Effector memory CD4-positive, alpha-beta T cell (primary cell): Measurements from ENCODE around the gene WFDC11.

Experiments
- DNase-seq, 3 donors: peaks; one replicate each; pipeline ENCODE4 v3.0.0-alpha.2; 2020
- H3K27ac ChIP-seq: 2 replicates; pipeline ENCODE4 v1.7.0; 2013; ENCODE audit warnings: mild to moderate bottlenecking, low read length, moderate library complexity; ENCODE audit not compliant: insufficient read depth, poor library complexity, severe bottlenecking
- H3K27me3 ChIP-seq: replicated peaks from 2 replicates; pipeline ENCODE4 v1.7.0; 2013; ENCODE audit warnings: mild to moderate bottlenecking, low read length; ENCODE audit not compliant: insufficient read depth, control insufficient read depth, poor library complexity, severe bottlenecking
- H3K36me3 ChIP-seq: 2 replicates; pipeline ENCODE4 v1.7.0; 2013; ENCODE audit warnings: mild to moderate bottlenecking, low read length, moderate library complexity; ENCODE audit not compliant: control insufficient read depth, insufficient read depth
- H3K4me1 ChIP-seq: 2 replicates; pipeline ENCODE4 v1.7.0; 2013; ENCODE audit warnings: low read length, mild to moderate bottlenecking; ENCODE audit not compliant: control insufficient read depth, insufficient read depth, poor library complexity, severe bottlenecking
- H3K4me3 ChIP-seq: 2 replicates; pipeline ENCODE4 v1.7.0; 2013; ENCODE audit warnings: low read length, low read depth, mild to moderate bottlenecking; ENCODE audit not compliant: insufficient read depth, poor library complexity, severe bottlenecking
- H3K9me3 ChIP-seq: 2 replicates; pipeline ENCODE4 v1.7.0; 2013; ENCODE audit warnings: mild to moderate bottlenecking, low read length, moderate library complexity; ENCODE audit not compliant: control insufficient read depth

WFDC11 gene

GRCh38 chr20:45630371-45630770 is 39.7 kb downstream of the WFDC11 start:
- no peaks in the 10 kb centered on the region for H3K9me3 ChIP-seq
- no peaks in the 10 kb centered on the region for H3K36me3 ChIP-seq
- H3K4me3 ChIP-seq: no peak overlapping the region
- no peak overlapping the region for H3K27ac ChIP-seq
- no peaks in the 10 kb centered on the region for H3K4me1 ChIP-seq
- no peaks in the 10 kb centered on the region for H3K27me3 ChIP-seq
- DNase-seq: no peak

DNA sequence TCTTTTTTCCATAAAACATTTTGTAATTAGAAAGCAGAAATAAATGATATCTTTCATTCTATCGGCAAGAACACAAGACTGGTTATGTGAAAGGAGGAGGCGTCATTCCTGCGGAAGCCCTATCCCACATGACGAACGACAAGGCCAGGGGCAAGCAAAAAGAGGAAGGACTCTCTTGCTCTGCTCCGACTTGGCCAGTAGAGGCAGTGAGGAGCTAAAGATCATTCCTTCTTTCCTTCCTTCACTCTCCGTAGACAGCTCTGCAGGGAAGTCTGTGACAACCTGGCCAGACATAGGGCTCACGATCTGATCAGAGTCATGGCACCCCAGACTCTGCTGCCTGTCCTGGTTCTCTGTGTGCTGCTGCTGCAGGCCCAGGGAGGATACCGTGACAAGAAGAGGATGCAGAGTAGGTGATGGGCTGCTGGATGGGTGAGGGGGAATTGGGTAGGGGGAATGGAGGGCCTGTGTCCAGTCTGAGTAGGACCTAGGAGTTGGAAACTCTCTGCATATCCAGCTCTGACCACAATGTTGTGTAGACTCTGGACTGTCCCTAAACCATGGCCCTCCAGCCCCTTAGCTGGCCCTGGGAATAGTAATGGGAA is 40.4 kb downstream of the WFDC11 start, which contains the start of gene WFDC10A:
Gene WFDC10A, plus strand, starts transcription at position 244 of the 605 bp plus-strand sequence. Its CDS starts 75 bp downstream, at position 319.
- Histone ChIP-seq H3K36me3 (no peaks in the 10 kb centered on the region), H3K27ac (no peak within 1 kb of the TSS)

GRCh38 chr20:45626540-45626939 is 43.5 kb downstream of the WFDC11 start:
- H3K36me3 ChIP-seq: no peaks in the 10 kb centered on the region
- no peak for DNase-seq
- no peak overlapping the region for H3K4me3 ChIP-seq
- no peaks in the 10 kb centered on the region for H3K4me1 ChIP-seq
- no peaks in the 10 kb centered on the region for H3K27me3 ChIP-seq
- H3K27ac ChIP-seq: no peak overlapping the region
- no peaks in the 10 kb centered on the region for H3K9me3 ChIP-seq

More for the DNA sequence above, 40.4 kb downstream of the WFDC11 start, which contains the start of gene WFDC10A:
- Histone ChIP-seq H3K4me1 (no peaks in the 10 kb centered on the region), H3K9me3 (no peaks in the 10 kb centered on the region), H3K27me3 (no peaks in the 10 kb centered on the region), H3K4me3 (no peak within 1 kb of the TSS)
- DNase-seq: no peak

DNA sequence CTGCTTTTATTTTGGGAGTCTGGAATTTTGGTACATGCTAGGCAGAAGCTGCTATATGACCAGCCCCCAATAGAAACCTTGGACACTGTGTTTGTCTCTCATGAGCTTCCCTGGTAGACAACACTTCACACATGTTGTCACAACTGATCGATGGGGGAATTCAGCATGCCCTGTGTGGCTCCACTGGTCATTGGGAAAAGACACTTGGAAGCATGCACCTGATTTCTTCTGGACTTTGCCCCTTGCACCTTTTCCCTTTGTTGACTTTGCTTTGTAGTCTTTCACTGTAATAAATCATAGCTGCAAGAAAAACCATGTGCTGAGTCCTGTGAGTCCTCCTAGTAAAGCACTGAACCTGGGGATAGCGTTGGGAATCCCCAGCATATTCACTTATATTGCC is 48.4 kb downstream of the WFDC11 start:
- no peaks in the 10 kb centered on the region for H3K4me1 ChIP-seq
- no peak overlapping the region for H3K27ac ChIP-seq
- no peaks in the 10 kb centered on the region for H3K36me3 ChIP-seq
- no peaks in the 10 kb centered on the region for H3K27me3 ChIP-seq
- no peak overlapping the region for H3K4me3 ChIP-seq
- no peak for DNase-seq
- H3K9me3 ChIP-seq: no peaks in the 10 kb centered on the region

GRCh38 chr20:45617591-45617990 is 52.4 kb downstream of the WFDC11 start:
- Histone ChIP-seq H3K4me3 (no peak overlapping the region), H3K9me3 (no peaks in the 10 kb centered on the region), H3K4me1 (no peaks in the 10 kb centered on the region), H3K27me3 (no peaks in the 10 kb centered on the region), H3K36me3 (no peaks in the 10 kb centered on the region), H3K27ac (no peak overlapping the region)
- DNase-seq: no peak

DNA sequence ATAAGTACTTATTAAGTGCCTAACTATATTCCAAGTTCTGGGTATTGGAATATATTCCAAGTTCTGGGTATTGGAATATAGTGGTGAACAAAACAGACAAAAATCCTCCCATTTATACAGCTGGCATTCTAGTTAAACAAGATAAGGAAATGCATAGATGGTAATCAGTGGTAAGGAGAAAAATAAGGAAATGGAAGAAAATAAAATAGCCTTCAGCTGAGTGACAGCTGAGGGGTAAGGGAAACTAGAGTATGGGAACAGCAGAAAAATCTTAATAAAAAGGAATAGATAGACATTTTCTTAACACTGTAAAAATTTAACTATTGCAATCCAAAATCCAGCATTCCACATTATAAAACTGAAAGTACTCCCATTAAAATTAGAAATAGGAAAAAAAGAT is 57.7 kb downstream of the WFDC11 start:
- Histone ChIP-seq H3K9me3 (no peaks in the 10 kb centered on the region), H3K4me3 (no peak overlapping the region), H3K27me3 (no peaks in the 10 kb centered on the region), H3K36me3 (no peaks in the 10 kb centered on the region), H3K4me1 (no peaks in the 10 kb centered on the region), H3K27ac (no peak overlapping the region)
- DNase-seq: no peak

- no peak for DNase-seq
- no peak overlapping the region for H3K27ac ChIP-seq
These were observed 59.0 kb downstream of the WFDC11 start for GRCh38 chr20:45611054-45611453.

DNA sequence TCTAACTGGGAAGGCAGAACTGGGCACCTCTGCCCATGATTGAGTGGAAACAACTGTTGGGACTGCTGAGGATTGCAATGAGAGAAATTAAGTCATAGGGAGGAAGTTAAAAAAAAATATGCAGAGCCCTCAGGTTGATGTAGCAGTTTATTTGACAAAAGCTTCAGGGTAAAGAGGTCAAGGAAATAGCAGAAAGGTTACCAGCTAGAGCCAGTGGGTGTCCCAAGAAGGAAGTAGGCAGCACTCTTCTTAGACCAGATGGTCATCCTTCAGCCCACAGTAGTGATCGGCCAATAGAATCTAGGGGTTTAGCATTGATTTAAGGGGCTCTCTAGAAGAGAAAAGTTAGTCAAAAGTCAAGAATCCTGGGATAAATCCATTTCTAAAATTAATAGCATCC is 62.2 kb downstream of the WFDC11 start:
- peaks cover 3% of the 10 kb centered on the region for H3K9me3 ChIP-seq
- no peaks in the 10 kb centered on the region for H3K27me3 ChIP-seq
- no peak for DNase-seq
- no peak overlapping the region for H3K4me3 ChIP-seq
- H3K27ac ChIP-seq: no peak overlapping the region
- no peaks in the 10 kb centered on the region for H3K4me1 ChIP-seq
- no peaks in the 10 kb centered on the region for H3K36me3 ChIP-seq

More at GRCh38 chr20:45611054-45611453, 59.0 kb downstream of the WFDC11 start:
- no peak overlapping the region for H3K4me3 ChIP-seq
- H3K4me1 ChIP-seq: no peaks in the 10 kb centered on the region
- no peaks in the 10 kb centered on the region for H3K36me3 ChIP-seq
- H3K27me3 ChIP-seq: no peaks in the 10 kb centered on the region
- peaks cover 3% of the 10 kb centered on the region for H3K9me3 ChIP-seq
